Neural progenitor cell (in vitro differentiated cells): Measurements from ENCODE around the gene USP6. TPM values are rescaled to one million over a fixed set of nuclear protein-coding genes. Genes with fewer than 3 reads are reported as not detected.
"Not testable (repeated sequence)": the region's sequence is repeated elsewhere in the genome, so short reads cannot be mapped to it uniquely, and the experiment has no call there.

ENCODE experiments used
- DNase-seq: peaks from one replicate; pipeline ENCODE4 v3.0.0-alpha.2; 2016; ENCODE audit warnings: low spot score
- H2AFZ ChIP-seq: fragments of 200-600 bp; sonication (generic); replicated peaks from 2 replicates; pipeline ENCODE4 v1.6.1; 2016; ENCODE audit warnings: antibody characterized with exemption
- H3F3A ChIP-seq: fragments of 200-600 bp; sonication (generic); 2 replicates; pipeline ENCODE4 v1.6.1; 2016; ENCODE audit warnings: antibody characterized with exemption, low read depth
- H3K27ac ChIP-seq: fragments of 200-600 bp; sonication (generic); 2 replicates; pipeline ENCODE4 v1.5.1; 2016; ENCODE audit warnings: mild to moderate bottlenecking
- H3K27me3 ChIP-seq: fragments of 200-600 bp; sonication (generic); 2 replicates; pipeline ENCODE4 v1.6.1; 2016; ENCODE audit warnings: mild to moderate bottlenecking, moderate library complexity
- H3K36me3 ChIP-seq: fragments of 200-600 bp; sonication (generic); 2 replicates; pipeline ENCODE4 v1.5.1; 2016
- H3K4me1 ChIP-seq: fragments of 200-600 bp; sonication (generic); 2 replicates; pipeline ENCODE4 v1.6.1; 2016; ENCODE audit warnings: mixed run types
- H3K4me2 ChIP-seq: fragments of 200-600 bp; sonication (generic); 2 replicates; pipeline ENCODE4 v1.6.1; 2016
- H3K4me3 ChIP-seq: fragments of 200-600 bp; sonication (generic); 2 replicates; pipeline ENCODE4 v1.5.1; 2016
- H3K79me2 ChIP-seq: fragments of 200-600 bp; sonication (generic); 2 replicates; pipeline ENCODE4 v1.6.1; 2016; ENCODE audit warnings: low read depth
- H3K9ac ChIP-seq: fragments of 200-600 bp; sonication (generic); 2 replicates; pipeline ENCODE4 v1.6.1; 2016
- H3K9me3 ChIP-seq: fragments of 200-600 bp; sonication (generic); 2 replicates; pipeline ENCODE4 v1.5.1; 2016; ENCODE audit warnings: low read depth
- H4K20me1 ChIP-seq: fragments of 200-600 bp; sonication (generic); 2 replicates; pipeline ENCODE4 v1.6.1; 2016; ENCODE audit warnings: low read depth
- H3K27ac Mint-ChIP-seq: 3 replicates; pipeline ENCODE4 v1.8.0; 2021; ENCODE audit warnings: mixed read lengths
- H3K27me3 Mint-ChIP-seq: 2 replicates; pipeline ENCODE4 v1.8.0; 2022; ENCODE audit warnings: low read depth, mild to moderate bottlenecking, inconsistent platforms, moderate library complexity, mixed read lengths; ENCODE audit not compliant: insufficient read depth
- H3K36me3 Mint-ChIP-seq: 3 replicates; pipeline ENCODE4 v1.8.0; 2021; ENCODE audit warnings: mixed read lengths
- H3K4me1 Mint-ChIP-seq: 3 replicates; pipeline ENCODE4 v1.8.0; 2021; ENCODE audit warnings: mixed read lengths
- H3K4me3 Mint-ChIP-seq: 3 replicates; pipeline ENCODE4 v1.8.0; 2021; ENCODE audit warnings: mild to moderate bottlenecking, moderate library complexity, mixed read lengths
- H3K9me3 Mint-ChIP-seq: 3 replicates; pipeline ENCODE4 v1.8.0; 2020; ENCODE audit warnings: mixed read lengths
- EZH2 ChIP-seq: fragments of 200-600 bp; sonication (generic); IDR thresholded peaks from 2 replicates; pipeline ENCODE4 v1.6.1; 2017; ENCODE audit warnings: antibody characterized with exemption, mild to moderate bottlenecking, moderate library complexity
- EZH2phosphoT487 ChIP-seq: fragments of 200-600 bp; sonication (generic); IDR thresholded peaks from 2 replicates; pipeline ENCODE4 v1.6.1; 2017; ENCODE audit warnings: antibody characterized with exemption
- total RNA-seq: library from RNA; depleted of rRNA; stranded (reverse); fragments of >200 nt; gene quantifications from 2 replicates; pipeline ENCODE4 v1.2.3, GENCODE V29; 2015; ENCODE audit warnings: low replicate concordance
- TF ChIP-seq, protein P1 (sequence below): fragments of 200-600 bp; sonication (generic); IDR thresholded peaks from 2 replicates; pipeline ENCODE4 v1.5.1; 2017; ENCODE audit warnings: antibody characterized with exemption, mild to moderate bottlenecking

USP6 gene
- total RNA-seq, 1 donor from 2014 or later = 0.17 TPM

DNA sequence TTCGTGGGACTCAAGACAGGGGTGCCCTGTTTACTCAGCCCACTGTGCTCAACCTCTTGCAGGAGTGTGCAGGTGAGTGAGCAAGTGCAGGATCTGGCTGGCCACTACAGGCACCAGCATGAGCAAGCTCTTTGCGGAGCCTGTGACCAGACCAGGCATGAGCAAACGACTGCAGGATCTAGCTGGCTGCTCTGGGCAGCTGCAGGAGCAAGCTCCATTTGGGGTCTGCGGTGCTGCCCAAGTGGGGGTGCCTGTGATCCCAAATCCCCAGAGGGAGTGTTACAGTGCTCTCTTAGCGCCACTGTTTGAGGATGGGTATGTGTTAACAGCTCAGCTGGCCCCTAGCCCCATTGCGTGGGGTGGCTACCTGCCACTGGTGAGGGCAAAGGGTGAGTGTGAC lies 2.4 kb downstream of the USP6 start:
- TF ChIP-seq EZH2phosphoT487 (no peak), EZH2 (no peak)
- TF ChIP-seq, protein P1, sequence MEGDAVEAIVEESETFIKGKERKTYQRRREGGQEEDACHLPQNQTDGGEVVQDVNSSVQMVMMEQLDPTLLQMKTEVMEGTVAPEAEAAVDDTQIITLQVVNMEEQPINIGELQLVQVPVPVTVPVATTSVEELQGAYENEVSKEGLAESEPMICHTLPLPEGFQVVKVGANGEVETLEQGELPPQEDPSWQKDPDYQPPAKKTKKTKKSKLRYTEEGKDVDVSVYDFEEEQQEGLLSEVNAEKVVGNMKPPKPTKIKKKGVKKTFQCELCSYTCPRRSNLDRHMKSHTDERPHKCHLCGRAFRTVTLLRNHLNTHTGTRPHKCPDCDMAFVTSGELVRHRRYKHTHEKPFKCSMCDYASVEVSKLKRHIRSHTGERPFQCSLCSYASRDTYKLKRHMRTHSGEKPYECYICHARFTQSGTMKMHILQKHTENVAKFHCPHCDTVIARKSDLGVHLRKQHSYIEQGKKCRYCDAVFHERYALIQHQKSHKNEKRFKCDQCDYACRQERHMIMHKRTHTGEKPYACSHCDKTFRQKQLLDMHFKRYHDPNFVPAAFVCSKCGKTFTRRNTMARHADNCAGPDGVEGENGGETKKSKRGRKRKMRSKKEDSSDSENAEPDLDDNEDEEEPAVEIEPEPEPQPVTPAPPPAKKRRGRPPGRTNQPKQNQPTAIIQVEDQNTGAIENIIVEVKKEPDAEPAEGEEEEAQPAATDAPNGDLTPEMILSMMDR = no peak
- H4K20me1 ChIP-seq = no peaks in the 10 kb centered on the region
- DNase-seq = no peak
- H3K9ac ChIP-seq = no peak overlapping the region
- no peaks in the 10 kb centered on the region for H3K9me3 ChIP-seq
- no peak overlapping the region for H3K4me3 ChIP-seq
- H3K27ac ChIP-seq = no peak overlapping the region
- Mint-ChIP-seq H3K27me3 (peaks cover 9% of the 10 kb centered on the region), H3K4me3 (no peak overlapping the region), H3K27ac (no peak overlapping the region), H3K36me3 (peaks cover 7% of the 10 kb centered on the region), H3K4me1 (peaks cover 4% of the 10 kb centered on the region), H3K9me3 (peaks cover 21% of the 10 kb centered on the region)
- no peak overlapping the region for H2AFZ ChIP-seq
- peaks cover 20% of the 10 kb centered on the region for H3K27me3 ChIP-seq
- H3K4me2 ChIP-seq = no peak overlapping the region
- no peaks in the 10 kb centered on the region for H3K79me2 ChIP-seq
- H3K36me3 ChIP-seq = no peaks in the 10 kb centered on the region
- no peaks in the 10 kb centered on the region for H3K4me1 ChIP-seq
- H3F3A ChIP-seq = peaks cover 9% of the 10 kb centered on the region

DNA sequence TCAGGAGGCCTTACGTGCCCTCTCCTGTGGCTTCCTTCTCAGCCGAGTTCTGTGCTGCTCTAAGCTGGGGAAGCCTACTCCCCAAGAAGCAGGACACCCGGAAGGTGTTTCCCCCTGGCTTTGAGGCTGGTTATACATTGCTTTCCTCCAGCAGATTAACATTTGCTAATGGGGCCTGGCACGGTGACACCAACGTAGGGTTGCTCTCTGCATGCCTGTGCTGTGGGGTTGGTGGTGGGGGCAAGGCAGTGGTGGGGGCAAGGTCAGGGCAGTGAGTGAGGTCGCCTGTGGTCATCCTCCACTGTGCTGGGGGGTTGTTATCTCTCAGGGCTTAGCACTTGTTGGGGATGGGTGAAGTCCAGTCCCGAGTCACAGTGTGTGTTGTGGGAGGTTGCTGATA lies 4.2 kb downstream of the USP6 start:
- Histone ChIP-seq H3K79me2 (no peaks in the 10 kb centered on the region), H3K4me2 (no peak overlapping the region), H2AFZ (no peak overlapping the region), H4K20me1 (no peaks in the 10 kb centered on the region), H3K9me3 (no peaks in the 10 kb centered on the region), H3K36me3 (no peaks in the 10 kb centered on the region), H3K9ac (no peak overlapping the region), H3F3A (no peaks in the 10 kb centered on the region), H3K4me1 (no peaks in the 10 kb centered on the region), H3K27me3 (peaks cover 29% of the 10 kb centered on the region), H3K27ac (no peak overlapping the region), H3K4me3 (no peak overlapping the region)
- Mint-ChIP-seq H3K36me3 (no peaks in the 10 kb centered on the region), H3K4me3 (no peak overlapping the region), H3K27me3 (peaks cover 15% of the 10 kb centered on the region), H3K27ac (no peak overlapping the region), H3K9me3 (peaks cover 18% of the 10 kb centered on the region), H3K4me1 (peaks cover 4% of the 10 kb centered on the region)
- TF ChIP-seq, protein P1 = no peak
- TF ChIP-seq EZH2 = no peak
- no peak for TF ChIP-seq EZH2phosphoT487
- no peak for DNase-seq

DNA sequence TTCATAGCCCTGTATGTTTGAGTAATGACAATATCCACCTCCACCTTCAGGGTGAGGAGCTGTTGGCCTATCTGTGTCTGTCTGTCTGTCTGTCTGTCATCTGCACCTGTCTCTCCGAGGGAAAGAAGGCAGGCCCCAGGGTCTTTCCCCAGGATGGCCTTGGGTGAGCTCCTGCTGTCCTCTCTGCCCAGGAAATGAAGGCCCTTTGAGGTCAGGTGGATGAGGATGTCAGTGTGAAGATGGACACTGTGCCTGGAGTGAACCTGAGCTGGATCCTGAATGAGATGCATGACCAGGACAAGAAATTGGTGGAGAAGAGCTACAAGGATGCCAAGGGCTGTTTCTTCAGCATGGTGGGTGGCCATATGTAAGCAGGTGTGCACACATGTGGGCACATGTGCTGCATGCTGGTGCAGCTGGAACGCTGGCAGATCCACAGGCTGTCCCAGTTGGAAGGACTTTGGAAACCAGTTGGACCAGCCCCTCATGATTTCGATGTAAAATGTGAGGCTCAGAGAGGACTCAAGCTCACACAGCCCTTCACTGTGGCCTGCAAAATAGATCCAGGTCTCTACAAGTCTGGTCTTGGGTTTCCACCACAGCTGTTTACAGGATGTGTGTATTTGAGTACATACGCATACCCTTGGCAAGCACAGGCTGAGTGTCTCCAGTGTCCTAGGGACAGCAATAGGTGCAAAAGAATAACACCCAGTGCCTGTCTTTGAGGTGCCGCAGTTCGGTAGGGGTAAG lies 4.8 kb downstream of the USP6 start:
- Mint-ChIP-seq H3K9me3 (peaks cover 16% of the 10 kb centered on the region), H3K27me3 (peaks cover 15% of the 10 kb centered on the region)
- H3F3A ChIP-seq, H3K36me3 ChIP-seq, H3K4me3 Mint-ChIP-seq, H3K9me3 ChIP-seq, H3K4me1 ChIP-seq, H4K20me1 ChIP-seq, H2AFZ ChIP-seq, H3K27ac ChIP-seq, H3K27ac Mint-ChIP-seq, H3K4me3 ChIP-seq, H3K9ac ChIP-seq, H3K4me2 ChIP-seq, H3K4me1 Mint-ChIP-seq, H3K36me3 Mint-ChIP-seq, DNase-seq, H3K79me2 ChIP-seq: not testable (repeated sequence)
- H3K27me3 ChIP-seq = peaks cover 29% of the 10 kb centered on the region

DNA sequence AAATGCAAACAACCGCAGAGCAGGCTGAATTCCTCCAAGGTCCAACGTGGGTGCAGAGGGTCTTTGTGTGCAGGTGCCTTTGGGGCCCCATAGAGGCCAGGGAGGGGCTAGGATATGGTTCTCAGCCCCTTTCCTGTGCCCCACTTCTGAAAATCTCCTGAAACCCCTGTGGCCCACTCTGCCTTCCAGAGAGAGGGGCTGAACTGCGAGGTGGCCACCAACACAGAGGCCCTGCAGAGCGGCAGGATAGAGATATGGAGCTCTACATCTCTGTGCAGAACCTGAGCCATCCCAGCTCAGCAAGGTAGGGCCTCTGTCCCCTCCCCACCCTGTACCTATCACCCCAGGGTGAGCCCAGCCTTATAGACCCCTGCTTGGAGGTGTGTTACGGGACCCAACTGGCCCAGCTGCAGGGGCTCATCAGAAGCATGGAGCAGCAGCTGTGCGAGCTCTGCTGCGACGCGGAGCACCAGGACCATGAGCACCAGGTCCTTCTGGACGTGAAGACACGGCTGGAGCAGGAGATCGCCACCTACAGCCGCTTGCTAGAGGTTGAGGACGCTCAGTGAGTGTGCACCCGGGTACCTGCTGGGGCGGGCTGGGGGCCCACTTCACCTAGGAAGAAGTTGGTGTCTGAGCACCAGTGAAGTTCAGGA lies 5.5 kb downstream of the USP6 start:
- Mint-ChIP-seq H3K9me3 (peaks cover 15% of the 10 kb centered on the region), H3K27me3 (peaks cover 15% of the 10 kb centered on the region), H3K4me1 (peaks cover 4% of the 10 kb centered on the region), H3K27ac (no peak overlapping the region), H3K36me3 (no peaks in the 10 kb centered on the region), H3K4me3 (peak overlapping the region; percentile 45)
- Histone ChIP-seq H3K36me3 (no peaks in the 10 kb centered on the region), H3K9me3 (no peaks in the 10 kb centered on the region), H3K27me3 (peaks cover 29% of the 10 kb centered on the region), H3F3A (no peaks in the 10 kb centered on the region), H3K4me3 (no peak overlapping the region), H3K27ac (no peak overlapping the region), H3K4me1 (no peaks in the 10 kb centered on the region), H3K79me2 (no peaks in the 10 kb centered on the region), H3K4me2 (no peak overlapping the region), H3K9ac (no peak overlapping the region), H4K20me1 (no peaks in the 10 kb centered on the region), H2AFZ (no peak overlapping the region)
- TF ChIP-seq, protein P1 = no peak
- TF ChIP-seq EZH2 (no peak), EZH2phosphoT487 (no peak)
- no peak for DNase-seq

DNA sequence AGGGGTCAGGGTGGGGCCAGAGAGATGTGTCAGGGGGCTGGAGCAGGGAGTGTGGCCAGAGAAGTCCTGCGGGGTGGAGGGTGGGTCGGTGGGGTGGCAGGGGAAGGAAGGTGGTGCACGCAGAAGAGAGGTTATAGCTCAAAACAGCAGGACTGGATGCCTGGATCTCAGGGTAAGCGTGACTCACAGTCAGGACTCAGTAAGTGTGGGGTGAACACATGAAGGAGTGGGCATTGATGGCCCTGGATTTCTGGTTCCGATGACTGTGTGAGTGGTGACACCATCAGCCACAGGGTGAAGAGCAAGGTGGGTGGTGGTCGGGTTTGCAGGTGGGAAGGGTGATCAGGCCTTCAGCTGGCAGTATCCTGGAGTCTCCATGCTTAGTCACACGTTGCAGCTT lies 6.2 kb downstream of the USP6 start:
- not testable (repeated sequence) for H3K4me1 ChIP-seq, H3K9me3 Mint-ChIP-seq, H3K79me2 ChIP-seq, H3K27ac ChIP-seq, H3K9ac ChIP-seq, H3K36me3 ChIP-seq, H3K27ac Mint-ChIP-seq, H3K9me3 ChIP-seq, H3F3A ChIP-seq, H3K36me3 Mint-ChIP-seq, DNase-seq, H3K4me1 Mint-ChIP-seq, H4K20me1 ChIP-seq
- H2AFZ ChIP-seq = peak overlapping the region; percentile 99
- H3K4me2 ChIP-seq = peak overlapping the region; percentile 78
- H3K27me3 ChIP-seq = peaks cover 29% of the 10 kb centered on the region
- H3K4me3 ChIP-seq = peak overlapping the region; percentile 58
- Mint-ChIP-seq H3K4me3 (peak overlapping the region; percentile 48), H3K27me3 (peaks cover 15% of the 10 kb centered on the region)
